Lower leg skin (tissue), 3 donors: ENCODE data around the gene BAD.

ENCODE experiments used
- POLR2A ChIP-seq, 2 donors: fragments of 450-650 bp; IDR thresholded peaks; one replicate each; pipeline ENCODE4 v1.6.1; 2016 to 2017; ENCODE audit warnings: antibody characterized with exemption in 2 of 2, mild to moderate bottlenecking in 1 of 2, moderate library complexity in 1 of 2
- TF ChIP-seq, protein P1 (sequence below), 3 donors: fragments of 450-650 bp; IDR thresholded peaks; one replicate each; pipeline ENCODE4 v1.5.1; 2016; ENCODE audit warnings: antibody characterized with exemption in 3 of 3, mild to moderate bottlenecking in 3 of 3, moderate library complexity in 2 of 3

DNA sequence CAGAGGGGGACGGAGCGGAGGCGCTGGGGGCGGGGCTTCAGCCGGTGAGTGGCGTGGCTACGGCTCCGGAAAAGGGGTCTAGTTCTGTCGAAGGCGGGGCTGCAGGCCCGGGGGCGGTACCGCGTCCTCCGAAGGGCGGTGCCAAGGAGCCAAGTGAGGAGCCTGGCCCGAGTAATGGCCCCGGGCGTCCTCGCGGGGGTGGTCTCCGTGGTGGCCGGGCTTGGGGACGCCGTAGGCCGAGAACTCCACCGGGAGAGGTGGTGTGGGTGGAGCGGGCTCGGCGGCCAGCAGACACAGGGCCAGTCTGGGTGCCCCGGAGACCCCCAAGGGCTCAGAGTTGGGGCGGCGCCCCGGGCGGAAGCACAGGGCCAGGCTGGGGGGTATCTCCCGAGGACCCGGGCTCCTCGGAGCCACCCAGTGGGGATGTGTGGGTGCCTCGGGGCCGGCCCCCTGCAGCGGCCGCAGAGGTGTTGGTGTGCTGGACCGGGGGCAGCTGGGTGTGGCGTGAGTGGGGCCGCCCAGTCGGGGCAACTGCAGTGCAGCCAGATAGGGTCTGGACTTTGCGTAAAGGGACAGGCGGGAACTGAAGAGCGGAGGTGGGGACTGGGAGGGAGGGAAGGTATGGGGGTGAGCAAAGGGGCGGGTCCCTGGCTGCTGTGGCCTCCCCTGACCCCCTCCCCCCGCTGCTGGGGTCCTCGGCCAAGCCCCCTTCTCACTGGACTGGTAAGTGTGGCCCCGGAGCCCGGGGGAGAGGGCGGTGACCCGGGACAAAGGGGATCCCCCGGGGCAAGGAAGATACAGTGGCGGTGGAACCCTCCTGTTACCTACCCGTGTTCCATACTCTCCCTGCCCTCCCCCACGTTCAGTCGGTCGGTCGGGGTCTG lies 42.7 kb downstream of the BAD start:
- TF ChIP-seq, protein P1, sequence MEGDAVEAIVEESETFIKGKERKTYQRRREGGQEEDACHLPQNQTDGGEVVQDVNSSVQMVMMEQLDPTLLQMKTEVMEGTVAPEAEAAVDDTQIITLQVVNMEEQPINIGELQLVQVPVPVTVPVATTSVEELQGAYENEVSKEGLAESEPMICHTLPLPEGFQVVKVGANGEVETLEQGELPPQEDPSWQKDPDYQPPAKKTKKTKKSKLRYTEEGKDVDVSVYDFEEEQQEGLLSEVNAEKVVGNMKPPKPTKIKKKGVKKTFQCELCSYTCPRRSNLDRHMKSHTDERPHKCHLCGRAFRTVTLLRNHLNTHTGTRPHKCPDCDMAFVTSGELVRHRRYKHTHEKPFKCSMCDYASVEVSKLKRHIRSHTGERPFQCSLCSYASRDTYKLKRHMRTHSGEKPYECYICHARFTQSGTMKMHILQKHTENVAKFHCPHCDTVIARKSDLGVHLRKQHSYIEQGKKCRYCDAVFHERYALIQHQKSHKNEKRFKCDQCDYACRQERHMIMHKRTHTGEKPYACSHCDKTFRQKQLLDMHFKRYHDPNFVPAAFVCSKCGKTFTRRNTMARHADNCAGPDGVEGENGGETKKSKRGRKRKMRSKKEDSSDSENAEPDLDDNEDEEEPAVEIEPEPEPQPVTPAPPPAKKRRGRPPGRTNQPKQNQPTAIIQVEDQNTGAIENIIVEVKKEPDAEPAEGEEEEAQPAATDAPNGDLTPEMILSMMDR (IDR thresholded peaks at IDR 0.05): no peak
- TF ChIP-seq POLR2A (IDR thresholded peaks at IDR 0.05): no peak
